Measurements from ENCODE around the gene ALOX12B. TPM values are rescaled to one million over a fixed set of nuclear protein-coding genes. Genes with fewer than 3 reads are reported as not detected.

The ALOX12B gene
- total and polyA plus RNA-seq, 2 of the 13 experiments (the other 11 are each of a cell fraction or from before 2014, with no cell fraction given): 0.13 TPM; not detected in 1

- peak in 1 of 2 experiments; percentile 45; a peak in 3 of 4 replicates for TF ChIP-seq HMGXB4 (CRISPR knock-in tag; IDR thresholded peaks at IDR 0.05; ENCODE audit: borderline replicate concordance in 1 of 2, low read depth in 1 of 2)
- TF ChIP-seq PAXIP1 (CRISPR knock-in tag; conservative IDR thresholded peaks at IDR 0.05): no peak
- 0 out of 2 replicates have a peak, but pooled peaks have one; percentile 4 for TF ChIP-seq PHF8 (CRISPR knock-in tag; IDR thresholded peaks at IDR 0.05)
- 0 out of 2 replicates have a peak, but pooled peaks have one; percentile 4 for TF ChIP-seq ZNF296 (CRISPR knock-in tag; conservative IDR thresholded peaks at IDR 0.05)
- TF ChIP-seq REXO4 (CRISPR knock-in tag; IDR thresholded peaks at IDR 0.05; ENCODE audit: borderline replicate concordance): no peak
Measured at GRCh38 chr17:8125947-8126490, 38.5 kb upstream of the ALOX12B start (continued).

All from HepG2 (cell line).